ENCODE data around the gene CD248. TPM values are rescaled to one million over a fixed set of nuclear protein-coding genes. Genes with fewer than 3 reads are reported as not detected.

Gene CD248
- total and polyA plus RNA-seq, 2 experiments from 2014 or later = 2.4 to 3.8 TPM

DNA sequence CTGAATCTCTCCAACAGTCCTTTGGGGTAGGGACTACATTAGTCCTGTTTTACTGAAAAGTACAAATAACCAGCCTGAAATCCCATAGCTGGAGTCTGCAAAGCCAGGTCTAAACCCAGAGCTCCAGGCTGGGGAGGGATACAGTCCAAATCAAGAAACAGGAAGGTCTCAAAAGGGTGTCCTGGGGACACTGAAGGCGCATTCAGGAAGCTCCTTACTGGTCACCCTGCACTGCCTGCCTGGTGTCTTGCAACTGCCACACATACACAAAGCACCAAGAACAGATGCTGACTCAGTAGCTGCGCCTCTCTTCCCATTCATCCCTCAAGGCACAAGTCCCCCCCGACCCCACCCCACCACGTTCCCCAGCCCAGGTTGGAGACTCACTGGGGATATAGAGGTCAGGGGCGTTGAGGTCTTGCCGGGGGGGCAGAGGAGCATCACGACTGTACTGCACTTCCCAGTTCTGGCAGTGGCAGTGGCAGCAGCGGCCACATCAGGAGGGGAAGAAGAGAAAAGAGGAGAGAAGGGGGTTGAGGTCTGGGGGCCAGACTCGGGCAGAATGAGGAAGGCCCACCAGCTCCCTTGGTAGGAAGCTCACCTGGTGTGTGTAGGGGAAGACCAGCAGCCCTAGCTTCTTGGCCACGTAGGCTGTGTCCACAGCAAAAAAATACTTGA lies 29.5 kb downstream of the CD248 start (continued):
- TF ChIP-seq POLR2AphosphoS5 (IDR thresholded peaks at IDR 0.05; ENCODE audit: low read depth) (no peak), EZH2phosphoT487 (IDR thresholded peaks at IDR 0.05; ENCODE audit: unreplicated experiment) (no peak), ZNF331 (CRISPR knock-in tag; IDR thresholded peaks at IDR 0.05; ENCODE audit: low read depth) (no peak), EZH2 (IDR thresholded peaks at IDR 0.05; ENCODE audit: low read depth, unreplicated experiment) (no peak), ZNF114 (CRISPR knock-in tag; IDR thresholded peaks at IDR 0.05) (no peak)
- TF ChIP-seq, protein P1, sequence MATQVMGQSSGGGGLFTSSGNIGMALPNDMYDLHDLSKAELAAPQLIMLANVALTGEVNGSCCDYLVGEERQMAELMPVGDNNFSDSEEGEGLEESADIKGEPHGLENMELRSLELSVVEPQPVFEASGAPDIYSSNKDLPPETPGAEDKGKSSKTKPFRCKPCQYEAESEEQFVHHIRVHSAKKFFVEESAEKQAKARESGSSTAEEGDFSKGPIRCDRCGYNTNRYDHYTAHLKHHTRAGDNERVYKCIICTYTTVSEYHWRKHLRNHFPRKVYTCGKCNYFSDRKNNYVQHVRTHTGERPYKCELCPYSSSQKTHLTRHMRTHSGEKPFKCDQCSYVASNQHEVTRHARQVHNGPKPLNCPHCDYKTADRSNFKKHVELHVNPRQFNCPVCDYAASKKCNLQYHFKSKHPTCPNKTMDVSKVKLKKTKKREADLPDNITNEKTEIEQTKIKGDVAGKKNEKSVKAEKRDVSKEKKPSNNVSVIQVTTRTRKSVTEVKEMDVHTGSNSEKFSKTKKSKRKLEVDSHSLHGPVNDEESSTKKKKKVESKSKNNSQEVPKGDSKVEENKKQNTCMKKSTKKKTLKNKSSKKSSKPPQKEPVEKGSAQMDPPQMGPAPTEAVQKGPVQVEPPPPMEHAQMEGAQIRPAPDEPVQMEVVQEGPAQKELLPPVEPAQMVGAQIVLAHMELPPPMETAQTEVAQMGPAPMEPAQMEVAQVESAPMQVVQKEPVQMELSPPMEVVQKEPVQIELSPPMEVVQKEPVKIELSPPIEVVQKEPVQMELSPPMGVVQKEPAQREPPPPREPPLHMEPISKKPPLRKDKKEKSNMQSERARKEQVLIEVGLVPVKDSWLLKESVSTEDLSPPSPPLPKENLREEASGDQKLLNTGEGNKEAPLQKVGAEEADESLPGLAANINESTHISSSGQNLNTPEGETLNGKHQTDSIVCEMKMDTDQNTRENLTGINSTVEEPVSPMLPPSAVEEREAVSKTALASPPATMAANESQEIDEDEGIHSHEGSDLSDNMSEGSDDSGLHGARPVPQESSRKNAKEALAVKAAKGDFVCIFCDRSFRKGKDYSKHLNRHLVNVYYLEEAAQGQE (IDR thresholded peaks at IDR 0.05; ENCODE audit: unreplicated experiment) = no peak
- TF ChIP-seq, protein P2, sequence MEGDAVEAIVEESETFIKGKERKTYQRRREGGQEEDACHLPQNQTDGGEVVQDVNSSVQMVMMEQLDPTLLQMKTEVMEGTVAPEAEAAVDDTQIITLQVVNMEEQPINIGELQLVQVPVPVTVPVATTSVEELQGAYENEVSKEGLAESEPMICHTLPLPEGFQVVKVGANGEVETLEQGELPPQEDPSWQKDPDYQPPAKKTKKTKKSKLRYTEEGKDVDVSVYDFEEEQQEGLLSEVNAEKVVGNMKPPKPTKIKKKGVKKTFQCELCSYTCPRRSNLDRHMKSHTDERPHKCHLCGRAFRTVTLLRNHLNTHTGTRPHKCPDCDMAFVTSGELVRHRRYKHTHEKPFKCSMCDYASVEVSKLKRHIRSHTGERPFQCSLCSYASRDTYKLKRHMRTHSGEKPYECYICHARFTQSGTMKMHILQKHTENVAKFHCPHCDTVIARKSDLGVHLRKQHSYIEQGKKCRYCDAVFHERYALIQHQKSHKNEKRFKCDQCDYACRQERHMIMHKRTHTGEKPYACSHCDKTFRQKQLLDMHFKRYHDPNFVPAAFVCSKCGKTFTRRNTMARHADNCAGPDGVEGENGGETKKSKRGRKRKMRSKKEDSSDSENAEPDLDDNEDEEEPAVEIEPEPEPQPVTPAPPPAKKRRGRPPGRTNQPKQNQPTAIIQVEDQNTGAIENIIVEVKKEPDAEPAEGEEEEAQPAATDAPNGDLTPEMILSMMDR (conservative IDR thresholded peaks at IDR 0.05; ENCODE audit: low read depth in 2 of 2) = no peak

DNA sequence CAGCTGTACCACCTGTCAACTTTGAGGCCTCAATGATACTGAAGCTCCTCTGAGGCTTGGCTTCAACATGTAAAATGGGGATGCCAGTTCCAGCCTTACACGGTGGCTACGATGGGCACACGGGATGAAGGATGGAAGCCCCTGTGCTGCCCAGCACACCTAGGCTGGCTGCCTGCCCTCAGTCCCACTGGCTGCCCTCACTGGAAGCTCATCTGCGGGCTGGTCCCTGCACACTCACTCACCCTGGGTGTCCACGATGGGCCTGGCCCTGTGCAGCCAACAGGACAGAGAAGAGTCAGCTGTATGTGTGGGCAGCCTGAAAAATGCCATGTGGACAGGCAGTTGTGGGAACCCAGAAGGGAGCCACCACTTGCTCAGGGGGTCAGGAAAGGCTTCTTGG lies 30.1 kb downstream of the CD248 start:
- peaks cover 28% of the 10 kb centered on the region for H3K4me1 ChIP-seq (ENCODE audit: insufficient read depth)
- no peak for ATAC-seq
- no peak for DNase-seq (ENCODE audit: low spot score)
- Mint-ChIP-seq H3K4me3 (peak overlapping the region; percentile 21; the same call in 1 of the 3 replicates), H3K9me3 (peaks cover 2% of the 10 kb centered on the region; the same call in 1 of the 3 replicates), H3K27me3 (ENCODE audit: insufficient read depth, low read depth, poor library complexity) (peaks cover 35% of the 10 kb centered on the region), H3K4me1 (peaks cover 27% of the 10 kb centered on the region), H3K36me3 (ENCODE audit: low read depth) (no peaks in the 10 kb centered on the region), H3K27ac (no peak overlapping the region)
- H3K4me2 ChIP-seq = no peak overlapping the region
- H3K27me3 ChIP-seq (ENCODE audit: insufficient read depth) = peaks cover 16% of the 10 kb centered on the region
- no peak overlapping the region for H3K27ac ChIP-seq (ENCODE audit: low read depth)
- H3K79me2 ChIP-seq (replicated peaks; ENCODE audit: insufficient read depth) = peaks cover 9% of the 10 kb centered on the region
- peaks cover 25% of the 10 kb centered on the region; the same call in 1 of the 2 replicates for H3F3A ChIP-seq (replicated peaks; ENCODE audit: low read depth)
- H4K20me1 ChIP-seq (replicated peaks; ENCODE audit: insufficient read depth) = no peaks in the 10 kb centered on the region; the same call in none of the 2 replicates
- H3K4me3 ChIP-seq = no peak overlapping the region
- no peaks in the 10 kb centered on the region; the same call in 1 of the 2 replicates for H3K36me3 ChIP-seq (ENCODE audit: insufficient read depth)
- H3K9me2 ChIP-seq (ENCODE audit: insufficient read depth) = no peaks in the 10 kb centered on the region
- H2AFZ ChIP-seq = no peak overlapping the region
- TF ChIP-seq, protein P3, sequence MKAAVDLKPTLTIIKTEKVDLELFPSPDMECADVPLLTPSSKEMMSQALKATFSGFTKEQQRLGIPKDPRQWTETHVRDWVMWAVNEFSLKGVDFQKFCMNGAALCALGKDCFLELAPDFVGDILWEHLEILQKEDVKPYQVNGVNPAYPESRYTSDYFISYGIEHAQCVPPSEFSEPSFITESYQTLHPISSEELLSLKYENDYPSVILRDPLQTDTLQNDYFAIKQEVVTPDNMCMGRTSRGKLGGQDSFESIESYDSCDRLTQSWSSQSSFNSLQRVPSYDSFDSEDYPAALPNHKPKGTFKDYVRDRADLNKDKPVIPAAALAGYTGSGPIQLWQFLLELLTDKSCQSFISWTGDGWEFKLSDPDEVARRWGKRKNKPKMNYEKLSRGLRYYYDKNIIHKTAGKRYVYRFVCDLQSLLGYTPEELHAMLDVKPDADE (IDR thresholded peaks at IDR 0.05) = no peak
- TF ChIP-seq EZH2 (IDR thresholded peaks at IDR 0.05; ENCODE audit: low read depth, unreplicated experiment) = no peak
- no peak for TF ChIP-seq ZNF331 (CRISPR knock-in tag; IDR thresholded peaks at IDR 0.05; ENCODE audit: low read depth)
- TF ChIP-seq ZNF114 (CRISPR knock-in tag; IDR thresholded peaks at IDR 0.05) = no peak
- TF ChIP-seq, protein P2 (conservative IDR thresholded peaks at IDR 0.05; ENCODE audit: low read depth in 2 of 2) = no peak
- no peak for TF ChIP-seq CREB1 (CRISPR knock-in tag; IDR thresholded peaks at IDR 0.05; ENCODE audit: low read depth)
